ENCODE data around the gene DIDO1. TPM values are rescaled to one million over a fixed set of nuclear protein-coding genes. Genes with fewer than 3 reads are reported as not detected.
A peak's percentile ranks its signal among the peaks of the same experiment; 100 is the strongest.

Gene DIDO1
- total and polyA plus RNA-seq, 2 of the 13 experiments (the other 11 are each of a cell fraction or from before 2014, with no cell fraction given): 75.0 to 75.1 TPM

- peak; percentile 51; the same call in 1 of the 2 replicates for TF ChIP-seq ZBTB40 (IDR thresholded peaks at IDR 0.05)
- peak; percentile 91 for TF ChIP-seq ZBTB40 (CRISPR knock-in tag; IDR thresholded peaks at IDR 0.05)
- peak; percentile 87 for TF ChIP-seq DRAP1 (CRISPR knock-in tag; IDR thresholded peaks at IDR 0.05)
- peak; percentile 94 for TF ChIP-seq IKZF5 (CRISPR knock-in tag; IDR thresholded peaks at IDR 0.05)
- peak; percentile 99 for TF ChIP-seq DMAP1 (CRISPR knock-in tag; IDR thresholded peaks at IDR 0.05)
- TF ChIP-seq ZNF891 (CRISPR knock-in tag; IDR thresholded peaks at IDR 0.05): peak; percentile 98
- TF ChIP-seq ZBTB26 (CRISPR knock-in tag; IDR thresholded peaks at IDR 0.05; ENCODE audit: borderline replicate concordance): peak; percentile 84; the same call in 1 of the 2 replicates
- TF ChIP-seq POGK (CRISPR knock-in tag; conservative IDR thresholded peaks at IDR 0.05): peak; percentile 99
- peak; percentile 91 for TF ChIP-seq SNAI1 (CRISPR knock-in tag; IDR thresholded peaks at IDR 0.05; ENCODE audit: borderline replicate concordance)
- TF ChIP-seq NFKBIZ (CRISPR knock-in tag; IDR thresholded peaks at IDR 0.05): peak; percentile 79; the same call in 1 of the 2 replicates
- no peak for TF ChIP-seq BCLAF1 (IDR thresholded peaks at IDR 0.05)
These were observed 11.2 kb upstream of the DIDO1 start (continued) for GRCh38 chr20:62937268-62938104.

Data from HepG2 (cell line).